ENCODE results near the gene DYNC1H1. TPM values are rescaled to one million over a fixed set of nuclear protein-coding genes. Genes with fewer than 3 reads are reported as not detected.
A peak's percentile ranks its signal among the peaks of the same experiment; 100 is the strongest.

DYNC1H1 gene
- total RNA-seq, result 319 and 434 TPM in 2 replicates
- polyA plus RNA-seq, result 143 and 158 TPM in 2 replicates

GRCh38 chr14:101964297-101965180, at the start of gene DYNC1H1:
Gene DYNC1H1 (plus strand): TSS chr14:101964573. CDS start chr14:101964692, 119 bp downstream.
- Histone ChIP-seq H3K27ac (peak within 1 kb of the TSS; percentile 91), H3K27me3 (no peaks in the 10 kb centered on the region)

GRCh38 chr14:101915871-101916815, 48.2 kb upstream of the DYNC1H1 start:
- Histone ChIP-seq H3K4me1 (ENCODE audit: low read depth) (no peaks in the 10 kb centered on the region), H3K9me3 (ENCODE audit: low read depth) (no peaks in the 10 kb centered on the region), H3K36me3 (peaks cover 14% of the 10 kb centered on the region), H3K27me3 (no peaks in the 10 kb centered on the region), H3K27ac (no peak overlapping the region), H3K4me3 (no peak overlapping the region)
- no peak for TF ChIP-seq CTCF (IDR thresholded peaks at IDR 0.05; ENCODE audit: low read depth, low read length)
- no peak for DNase-seq (ENCODE audit: low read depth in 1 of 2, low spot score in 1 of 2)

More at GRCh38 chr14:101964297-101965180, at the start of gene DYNC1H1:
- TF ChIP-seq CTCF (IDR thresholded peaks at IDR 0.05; ENCODE audit: low read depth, low read length), result no peak
- Histone ChIP-seq H3K4me1 (ENCODE audit: low read depth) (peaks cover 12% of the 10 kb centered on the region), H3K9me3 (ENCODE audit: low read depth) (no peaks in the 10 kb centered on the region), H3K4me3 (peak within 1 kb of the TSS; percentile 94), H3K36me3 (peaks cover 1% of the 10 kb centered on the region)
- DNase-seq (ENCODE audit: low read depth in 1 of 2, low spot score in 1 of 2), result peak; percentile 96 to 99

DNA sequence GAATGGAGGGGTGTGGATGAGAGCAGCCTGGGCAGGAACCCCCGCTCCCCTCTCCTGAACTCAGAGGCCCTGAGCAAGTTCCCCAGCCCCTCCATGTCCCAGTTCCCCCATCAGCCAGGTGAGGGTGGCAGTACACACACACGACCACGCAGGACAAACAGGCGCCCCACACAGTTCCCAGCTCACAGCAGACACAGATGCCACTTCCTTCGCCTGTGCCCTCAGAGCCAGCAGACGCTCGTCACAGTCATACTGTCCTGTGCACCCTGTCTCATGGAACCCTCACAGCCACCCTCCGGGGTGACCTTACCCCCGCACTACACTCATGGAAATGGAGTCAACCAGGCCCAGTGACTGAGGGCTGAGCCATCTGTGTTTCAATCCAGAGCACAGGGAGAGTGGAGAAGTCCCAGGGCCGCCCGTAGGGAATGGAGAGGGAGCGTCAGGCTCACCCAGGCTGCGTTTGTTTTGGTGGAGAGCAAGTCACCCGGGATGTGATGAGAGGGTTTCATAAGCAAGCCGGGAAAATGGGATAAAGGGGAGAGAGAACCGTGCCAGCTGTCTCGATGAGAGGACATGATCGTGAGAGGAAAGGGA, 47.5 kb upstream of the DYNC1H1 start:
- Histone ChIP-seq H3K27me3 (no peaks in the 10 kb centered on the region), H3K9me3 (ENCODE audit: low read depth) (no peaks in the 10 kb centered on the region), H3K27ac (no peak overlapping the region), H3K4me3 (no peak overlapping the region), H3K36me3 (peaks cover 18% of the 10 kb centered on the region), H3K4me1 (ENCODE audit: low read depth) (no peaks in the 10 kb centered on the region)
- no peak for TF ChIP-seq CTCF (IDR thresholded peaks at IDR 0.05; ENCODE audit: low read depth, low read length)
- DNase-seq (ENCODE audit: low read depth in 1 of 2, low spot score in 1 of 2), result no peak

DNA sequence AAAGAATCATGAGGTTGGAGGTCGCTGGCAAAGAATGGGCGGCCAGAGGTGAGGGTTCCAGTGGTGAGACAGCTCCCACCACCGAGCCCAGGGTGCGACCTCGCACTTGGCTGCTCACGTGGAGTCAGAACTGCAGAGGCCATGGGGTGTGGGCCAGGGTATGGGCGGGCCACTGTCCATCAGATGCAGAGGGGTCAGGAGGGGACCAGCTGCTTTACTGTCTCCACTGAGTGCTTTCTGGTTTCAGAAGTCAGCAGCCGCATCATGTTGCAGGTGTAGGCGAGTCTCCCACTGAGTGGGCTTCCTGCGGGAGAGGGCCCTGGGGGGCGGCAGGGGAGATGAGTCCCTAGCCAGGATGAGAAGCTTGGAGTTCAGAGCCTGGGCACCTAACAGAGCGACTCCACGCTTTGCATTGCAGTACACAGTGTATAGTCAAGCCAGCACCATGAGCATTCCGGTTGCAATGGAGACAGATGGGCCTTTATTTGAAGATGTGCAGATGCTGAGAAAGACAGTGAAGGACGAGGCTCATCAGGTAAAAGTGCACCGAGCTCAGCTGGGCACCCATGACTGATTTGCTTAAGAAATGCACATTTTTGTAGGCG, 46.9 kb upstream of the DYNC1H1 start:
- Histone ChIP-seq H3K4me1 (ENCODE audit: low read depth) (no peaks in the 10 kb centered on the region), H3K9me3 (ENCODE audit: low read depth) (no peaks in the 10 kb centered on the region), H3K27me3 (no peaks in the 10 kb centered on the region), H3K27ac (no peak overlapping the region), H3K4me3 (no peak overlapping the region), H3K36me3 (peaks cover 15% of the 10 kb centered on the region)
- DNase-seq (ENCODE audit: low read depth in 1 of 2, low spot score in 1 of 2), result no peak
- no peak for TF ChIP-seq CTCF (IDR thresholded peaks at IDR 0.05; ENCODE audit: low read depth, low read length)
